ENCODE results near the gene UGT8. TPM values are rescaled to one million over a fixed set of nuclear protein-coding genes. Genes with fewer than 3 reads are reported as not detected.

The UGT8 gene
- total and polyA plus RNA-seq, 2 of the 8 experiments (the other 6 are each of a cell fraction or from before 2014, with no cell fraction given): 16.9 to 26.9 TPM

- DNase-seq (ENCODE audit: low read depth in 1 of 2, low spot score in 2 of 2) (no peak), FAIRE-seq (no peak)
- H2BK20ac ChIP-seq (ENCODE audit: low read length): no peak overlapping the region
- no peak overlapping the region for H3K14ac ChIP-seq (ENCODE audit: insufficient read length)
- H4K20me1 ChIP-seq (replicated peaks in 1 of 2; ENCODE audit: control insufficient read depth in 1 of 2, insufficient read depth in 2 of 2, low read length in 2 of 2): no peaks in the 10 kb centered on the region
- H2AK5ac ChIP-seq (ENCODE audit: low read depth, low read length): no peak overlapping the region
- no peak for TF ChIP-seq GABPA (IDR thresholded peaks at IDR 0.05; ENCODE audit: borderline replicate concordance, insufficient read depth, low read length)
- TF ChIP-seq TAF1 (IDR thresholded peaks at IDR 0.05; ENCODE audit: low read depth, low read length): no peak
- TF ChIP-seq TBP (IDR thresholded peaks at IDR 0.05; ENCODE audit: low read depth, low read length): no peak
- no peak for TF ChIP-seq CTCF (IDR thresholded peaks at IDR 0.05; ENCODE audit: control extremely low read depth in 1 of 3, insufficient read depth in 1 of 3, low read depth in 1 of 3, low read length in 3 of 3)
- TF ChIP-seq USF2 (IDR thresholded peaks at IDR 0.05; ENCODE audit: low read length): no peak
- H3K79me1 ChIP-seq (ENCODE audit: low read depth, low read length): no peaks in the 10 kb centered on the region
- no peak overlapping the region for H3K18ac ChIP-seq (ENCODE audit: extremely low read depth, low read length)
- H2BK15ac ChIP-seq (ENCODE audit: low read length): no peak overlapping the region
- H3K4me3 ChIP-seq (ENCODE audit: extremely low read depth in 1 of 4, insufficient read depth in 2 of 4, low read depth in 3 of 4, low read length in 4 of 4): no peak overlapping the region
- H3K56ac ChIP-seq (replicated peaks; ENCODE audit: insufficient read length, low read depth, low read length): no peak overlapping the region
- H4K8ac ChIP-seq (ENCODE audit: extremely low read depth, insufficient read depth, low read length): no peak overlapping the region
- H4K5ac ChIP-seq (ENCODE audit: insufficient read length, low read depth, low read length): no peak overlapping the region
- CTCF ChIA-PET (ENCODE audit: partially characterized antibody): no interaction called here
- no peak overlapping the region for H3K23ac ChIP-seq (ENCODE audit: insufficient read length)
- H3K9me3 ChIP-seq (ENCODE audit: insufficient read depth in 2 of 2, low read depth in 1 of 2, low read length in 1 of 2): no peaks in the 10 kb centered on the region
- no peaks in the 10 kb centered on the region for H3K4me1 ChIP-seq (replicated peaks in 1 of 4; ENCODE audit: control insufficient read depth in 3 of 4, insufficient read depth in 4 of 4, low read length in 3 of 4)
- POLR2A ChIA-PET (ENCODE audit: partially characterized antibody): no interaction called here
- 83% methylated on average over 1 of the region's 1 CpG; no CpG with 5 or more reads in 1 of the 2 experiments for WGBS, 2 experiments (ENCODE audit: extremely low coverage in 1 of 2, insufficient coverage in 1 of 2, insufficient read length in 1 of 2, insufficient replicate concordance in 2 of 2, low coverage in 1 of 2, low lambda C conversion rate in 2 of 2, missing lambda C conversion rate in 1 of 2)
- no peaks in the 10 kb centered on the region for H3K36me3 ChIP-seq (ENCODE audit: control insufficient read depth in 2 of 4, insufficient read depth in 4 of 4, low read length in 3 of 4)
- H2BK5ac ChIP-seq (ENCODE audit: low read depth, low read length): no peak overlapping the region
- no peak overlapping the region for H2BK12ac ChIP-seq (ENCODE audit: low read depth, low read length)
- H2AFZ ChIP-seq (ENCODE audit: low read length): no peak overlapping the region
- no peak overlapping the region for H2BK120ac ChIP-seq (replicated peaks; ENCODE audit: low read depth, low read length)
- H3K9ac ChIP-seq (replicated peaks in 1 of 4; ENCODE audit: extremely low read depth in 1 of 4, low read depth in 3 of 4, low read length in 3 of 4): no peak overlapping the region; a peak in 1 of 7 replicates
- no peaks in the 10 kb centered on the region for H3K27me3 ChIP-seq (replicated peaks in 1 of 4; ENCODE audit: control insufficient read depth in 3 of 4, extremely low read depth in 1 of 4, insufficient read depth in 3 of 4, low read length in 3 of 4)
- H3K23me2 ChIP-seq (ENCODE audit: low read depth, low read length): peaks cover 2% of the 10 kb centered on the region; the same call in 1 of the 2 replicates
- H3K79me2 ChIP-seq (ENCODE audit: control insufficient read depth in 1 of 2, insufficient read depth in 2 of 2, low read length in 2 of 2): no peaks in the 10 kb centered on the region
- H4K91ac ChIP-seq (replicated peaks; ENCODE audit: insufficient read length, low read length): no peak overlapping the region
- H3K4ac ChIP-seq (replicated peaks; ENCODE audit: insufficient read length, low read depth, low read length): no peak overlapping the region
- no peak overlapping the region for H3K27ac ChIP-seq (ENCODE audit: low read depth, low read length)
- H3K4me2 ChIP-seq (ENCODE audit: insufficient read depth in 1 of 2, low read depth in 2 of 2, low read length in 2 of 2): no peak overlapping the region
Observed at GRCh38 chr4:114677346-114677979, 78.9 kb downstream of the UGT8 start.

Data from H1 (cell line).